Right atrium auricular region (tissue), 2 donors: Measurements from ENCODE around the gene ELF1. TPM values are rescaled to one million over a fixed set of nuclear protein-coding genes. Genes with fewer than 3 reads are reported as not detected.

Experiments used
- DNase-seq: peaks from one replicate; pipeline ENCODE4 v3.0.0-alpha.2; 2019; ENCODE audit warnings: low spot score
- H3K27ac ChIP-seq, 2 donors: fragments of 200-600 bp; sonication (generic); 1 replicate in 1 of 2; 2 replicates in 1 of 2; pipeline ENCODE4 v1.5.1; 2016 to 2019
- H3K27me3 ChIP-seq, 2 donors: fragments of 200-600 bp; sonication (generic); one replicate each; pipeline versions ENCODE4 v1.5.1 to v1.6.0; 2017 to 2019
- H3K36me3 ChIP-seq: fragments of 200-600 bp; sonication (generic); one replicate; pipeline ENCODE4 v1.5.1; 2016
- H3K4me1 ChIP-seq, 2 donors: fragments of 200-600 bp; sonication (generic); one replicate each; pipeline versions ENCODE4 v1.5.1 to v1.6.0; 2017 to 2019
- H3K4me3 ChIP-seq, 2 donors: fragments of 200-600 bp; sonication (generic); 1 replicate in 1 of 2; 2 replicates in 1 of 2; pipeline ENCODE4 v1.5.1; 2017 to 2019; ENCODE audit warnings: mild to moderate bottlenecking in 1 of 2, moderate library complexity in 1 of 2
- H3K9me3 ChIP-seq, 2 donors: fragments of 200-600 bp; sonication (generic); one replicate each; pipeline ENCODE4 v1.5.1; 2019
- total RNA-seq, 2 donors: library from RNA; depleted of rRNA; stranded (reverse); fragments of >200 nt; gene quantifications; one replicate each; pipeline ENCODE4 v1.1.0, GENCODE V29; 2016
- TF ChIP-seq, protein P1 (sequence below), 2 donors: fragments of 200-600 bp; sonication (generic); IDR thresholded peaks; one replicate each; pipeline ENCODE4 v1.5.1; 2019; ENCODE audit warnings: antibody characterized with exemption in 2 of 2

The ELF1 gene
- total RNA-seq, 2 donors from 2014 or later = 39.1 to 54.2 TPM

DNA sequence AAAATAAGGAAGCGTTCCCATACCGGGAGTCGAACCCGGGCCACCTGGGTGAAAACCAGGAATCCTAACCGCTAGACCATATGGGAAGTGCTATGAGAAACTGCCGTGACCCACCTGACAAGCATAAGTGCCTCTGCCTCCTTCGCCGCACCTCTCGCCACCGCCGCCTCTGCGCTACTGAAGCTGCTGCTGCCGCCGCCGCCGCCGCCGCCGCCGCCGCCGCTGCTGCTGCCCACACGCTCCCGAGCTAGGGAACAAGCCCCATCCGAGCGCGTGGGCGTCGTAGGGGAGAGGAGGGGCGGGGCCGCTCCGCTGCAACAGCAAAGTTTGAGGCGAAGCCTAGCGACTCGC lies 41.6 kb upstream of the ELF1 start:
- H3K4me1 ChIP-seq = peaks cover 0 to 66% of the 10 kb centered on the region in 2 donors
- peak; percentile 73 for DNase-seq
- H3K36me3 ChIP-seq = peaks cover 5% of the 10 kb centered on the region
- H3K9me3 ChIP-seq = no peaks in the 10 kb centered on the region
- TF ChIP-seq, protein P1, sequence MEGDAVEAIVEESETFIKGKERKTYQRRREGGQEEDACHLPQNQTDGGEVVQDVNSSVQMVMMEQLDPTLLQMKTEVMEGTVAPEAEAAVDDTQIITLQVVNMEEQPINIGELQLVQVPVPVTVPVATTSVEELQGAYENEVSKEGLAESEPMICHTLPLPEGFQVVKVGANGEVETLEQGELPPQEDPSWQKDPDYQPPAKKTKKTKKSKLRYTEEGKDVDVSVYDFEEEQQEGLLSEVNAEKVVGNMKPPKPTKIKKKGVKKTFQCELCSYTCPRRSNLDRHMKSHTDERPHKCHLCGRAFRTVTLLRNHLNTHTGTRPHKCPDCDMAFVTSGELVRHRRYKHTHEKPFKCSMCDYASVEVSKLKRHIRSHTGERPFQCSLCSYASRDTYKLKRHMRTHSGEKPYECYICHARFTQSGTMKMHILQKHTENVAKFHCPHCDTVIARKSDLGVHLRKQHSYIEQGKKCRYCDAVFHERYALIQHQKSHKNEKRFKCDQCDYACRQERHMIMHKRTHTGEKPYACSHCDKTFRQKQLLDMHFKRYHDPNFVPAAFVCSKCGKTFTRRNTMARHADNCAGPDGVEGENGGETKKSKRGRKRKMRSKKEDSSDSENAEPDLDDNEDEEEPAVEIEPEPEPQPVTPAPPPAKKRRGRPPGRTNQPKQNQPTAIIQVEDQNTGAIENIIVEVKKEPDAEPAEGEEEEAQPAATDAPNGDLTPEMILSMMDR (IDR thresholded peaks at IDR 0.05) = no peak
- H3K27me3 ChIP-seq = no peaks in the 10 kb centered on the region
- H3K27ac ChIP-seq = peak overlapping the region; percentile 98
- H3K4me3 ChIP-seq = peak overlapping the region; percentile 66 to 77

DNA sequence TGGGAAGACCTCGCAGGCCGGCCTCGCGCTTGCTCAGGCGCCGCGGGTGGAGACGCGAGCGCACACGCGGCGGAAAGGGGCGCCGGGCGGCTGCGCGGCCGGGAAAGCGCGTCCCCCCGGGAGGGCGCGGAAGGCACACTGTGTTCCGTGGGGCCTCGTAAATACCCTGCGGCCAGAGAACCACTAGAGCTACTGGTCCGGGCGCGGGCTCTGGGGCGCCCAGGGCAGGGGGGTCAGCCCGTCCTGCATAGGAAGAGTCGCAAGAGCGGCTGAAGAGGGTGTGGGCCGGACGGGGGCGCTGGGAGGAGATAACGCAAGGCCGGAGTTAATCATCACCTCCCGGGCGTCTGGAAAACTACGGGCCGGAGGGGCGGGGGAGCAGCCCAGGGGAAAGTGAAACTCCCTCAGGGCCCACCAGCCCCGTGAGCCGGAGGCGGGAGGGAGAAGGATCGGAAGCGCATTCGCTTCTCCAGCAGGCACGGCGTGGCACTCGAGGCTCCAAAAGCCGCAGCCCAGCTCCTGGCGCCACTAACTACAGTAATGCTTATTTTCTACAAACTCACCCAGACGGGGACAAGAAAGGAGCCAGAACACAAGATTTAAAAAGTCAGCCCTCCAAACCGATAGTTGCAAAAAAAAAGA lies 41.1 kb upstream of the ELF1 start:
- Histone ChIP-seq H3K4me1 (peaks cover 0 to 66% of the 10 kb centered on the region in 2 donors), H3K4me3 (peak overlapping the region; percentile 66 to 77), H3K27ac (peak overlapping the region; percentile 98), H3K36me3 (peaks cover under 1% of the 10 kb centered on the region), H3K9me3 (no peaks in the 10 kb centered on the region), H3K27me3 (no peaks in the 10 kb centered on the region)
- TF ChIP-seq, protein P1 (IDR thresholded peaks at IDR 0.05) = peak in 1 of 2 donors; percentile 41
- DNase-seq = peak; percentile 92

DNA sequence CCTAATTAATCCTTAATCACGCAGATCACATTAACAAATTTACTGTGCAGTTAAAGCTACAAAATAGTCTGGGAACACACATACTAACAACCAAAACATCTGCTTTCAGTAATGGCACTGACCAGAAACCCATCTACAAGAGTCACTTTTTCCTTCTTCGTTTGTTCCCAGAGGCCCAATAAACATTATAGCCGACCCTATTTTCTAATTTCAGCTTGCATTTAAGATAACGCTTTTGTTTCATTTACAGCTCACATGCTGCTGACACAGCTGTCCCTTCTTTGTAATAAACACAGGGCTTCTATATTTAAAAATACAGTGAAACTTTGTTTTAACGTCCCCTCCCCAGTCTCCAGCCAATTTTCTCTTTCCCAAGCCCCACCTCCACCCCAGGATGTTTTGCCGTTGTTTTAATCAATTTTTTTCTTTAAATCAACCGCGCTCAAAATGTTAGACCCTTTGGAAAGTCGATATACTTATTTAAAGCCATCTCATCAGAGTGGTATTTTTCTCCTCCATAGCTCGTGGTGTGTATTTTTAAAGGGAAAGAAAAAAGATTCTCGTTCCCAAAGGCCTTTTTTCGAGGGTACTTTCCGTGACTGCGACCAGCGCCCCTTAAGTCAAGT lies 40.5 kb upstream of the ELF1 start:
- Histone ChIP-seq H3K27me3 (no peaks in the 10 kb centered on the region), H3K4me3 (peak overlapping the region; percentile 66 to 77), H3K4me1 (peaks cover 0 to 66% of the 10 kb centered on the region in 2 donors), H3K36me3 (no peaks in the 10 kb centered on the region), H3K27ac (peak overlapping the region; percentile 98), H3K9me3 (no peaks in the 10 kb centered on the region)
- TF ChIP-seq, protein P1 (IDR thresholded peaks at IDR 0.05) = no peak
- no peak for DNase-seq

DNA sequence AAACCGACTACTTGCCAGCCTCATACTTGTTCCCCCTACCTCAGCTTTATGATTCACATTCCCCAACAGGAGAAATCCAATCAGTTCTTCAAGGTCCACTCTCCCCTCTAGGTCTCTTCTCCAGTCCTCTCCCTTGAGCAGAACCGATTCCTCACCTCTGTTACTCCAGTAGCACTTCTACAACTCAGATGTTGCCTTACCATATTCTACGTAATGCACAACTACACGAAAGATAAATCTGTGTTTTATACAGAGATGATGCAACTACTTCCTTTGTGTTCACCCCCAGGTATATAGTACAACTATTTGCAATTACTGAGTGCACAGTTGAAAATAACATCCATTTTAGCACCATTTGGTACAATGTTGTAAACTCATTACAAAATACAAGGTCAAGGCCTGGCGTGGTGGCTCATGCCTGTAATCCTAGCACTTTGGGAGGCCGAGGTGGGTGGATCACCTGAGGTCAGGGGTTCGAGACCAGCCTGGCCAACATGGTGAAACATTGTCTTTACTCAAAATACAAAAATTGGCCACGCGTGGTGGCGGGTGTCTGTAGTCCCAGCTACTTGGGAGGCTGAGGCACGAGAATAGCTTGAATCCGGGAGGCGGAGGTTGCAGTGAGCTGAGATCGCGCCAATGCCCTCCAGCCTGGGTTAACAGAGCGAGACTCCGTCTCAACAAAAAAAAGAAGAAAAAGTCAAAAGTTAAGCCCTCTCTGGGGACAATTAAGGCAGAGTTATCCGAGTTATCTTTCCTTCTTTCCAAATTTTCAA lies 39.4 kb upstream of the ELF1 start:
- no peak for DNase-seq
- no peaks in the 10 kb centered on the region for H3K27me3 ChIP-seq
- peaks cover 0 to 66% of the 10 kb centered on the region in 2 donors for H3K4me1 ChIP-seq
- H3K27ac ChIP-seq = peak overlapping the region; percentile 98
- H3K36me3 ChIP-seq = no peaks in the 10 kb centered on the region
- H3K4me3 ChIP-seq = peak overlapping the region; percentile 66 to 77
- H3K9me3 ChIP-seq = no peaks in the 10 kb centered on the region
- TF ChIP-seq, protein P1 (IDR thresholded peaks at IDR 0.05) = no peak

DNA sequence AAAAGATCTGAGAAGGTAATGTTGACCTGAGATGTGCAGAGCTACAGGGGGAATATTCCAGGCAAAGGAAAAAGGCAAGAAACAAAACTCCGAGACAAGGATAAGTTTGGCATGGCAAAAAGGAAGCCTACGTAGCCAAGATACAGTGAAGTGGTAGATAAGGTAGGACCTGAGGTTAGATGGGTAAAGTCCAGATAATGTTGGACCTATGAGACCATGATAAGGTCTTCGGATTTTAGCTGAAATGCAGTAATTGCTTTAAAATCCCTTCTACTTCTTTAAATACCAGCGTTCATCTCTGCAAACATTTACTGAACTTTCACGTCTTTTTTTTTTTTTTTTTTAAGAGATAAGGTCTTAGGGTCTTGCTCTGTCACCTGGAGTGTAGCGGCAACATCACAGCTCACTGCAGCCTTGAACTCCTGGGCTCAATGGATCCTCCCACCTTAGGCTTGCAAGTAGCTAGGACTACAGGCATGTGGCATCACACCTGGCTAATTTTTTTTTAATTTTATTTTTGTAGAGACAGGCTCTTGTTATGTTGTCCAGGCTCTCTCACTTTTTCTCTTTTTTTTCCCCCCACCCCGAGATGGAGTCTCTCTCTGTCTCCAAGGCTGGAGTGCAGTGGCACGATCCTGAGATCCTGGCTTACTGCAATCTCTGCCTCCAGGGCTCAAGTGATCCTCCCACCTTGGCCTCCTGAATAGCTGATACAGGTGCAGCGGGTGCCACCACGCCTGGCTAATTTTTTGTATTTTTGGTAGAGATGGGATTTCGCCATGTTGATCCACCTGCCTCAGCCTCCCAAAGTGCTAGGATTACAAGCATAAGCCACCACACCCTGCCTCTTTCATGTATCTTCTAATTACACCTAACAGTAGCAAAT lies 38.0 kb upstream of the ELF1 start:
- H3K27me3 ChIP-seq = no peaks in the 10 kb centered on the region
- no peak overlapping the region for H3K4me3 ChIP-seq
- H3K36me3 ChIP-seq = no peaks in the 10 kb centered on the region
- no peaks in the 10 kb centered on the region for H3K9me3 ChIP-seq
- peaks cover 0 to 64% of the 10 kb centered on the region in 2 donors for H3K4me1 ChIP-seq
- TF ChIP-seq, protein P1 (IDR thresholded peaks at IDR 0.05) = no peak
- DNase-seq = no peak
- H3K27ac ChIP-seq = peak overlapping the region; percentile 98
